A549 (cell line): ENCODE results near the gene GNG8. TPM values are rescaled to one million over a fixed set of nuclear protein-coding genes. Genes with fewer than 3 reads are reported as not detected.

ENCODE experiments used
- ATAC-seq, 2 experiments: fragments of 200-7000 bp in 1 of 2; fragments of >200 bp in 1 of 2; cut with Nextera tagmentation in 1 of 2; cut with Tn5 transposase in 1 of 2; 3 replicates each; pipeline versions ENCODE4 v1.8.0 to v1.9.1; 2018 to 2020; ENCODE audit warnings: mild to moderate bottlenecking in 1 of 2, moderate library complexity in 1 of 2
- CTCF ChIA-PET: fragments of 300-600 bp; sonication (Branson Sonifier 250); formaldehyde crosslinking; extraction: SDS; loops from one replicate; lab custom pipeline; 2021; ENCODE audit warnings: antibody characterized with exemption, inconsistent platforms; lab: Yijun Ruan, JAX
- POLR2A ChIA-PET: fragments of 350-600 bp; formaldehyde crosslinking; extraction: SDS; loops from one replicate; lab custom pipeline; 2021; ENCODE audit warnings: antibody characterized with exemption, inconsistent platforms; lab: Yijun Ruan, JAX
- DNase-seq, 2 experiments: peaks; one replicate each; pipeline versions ENCODE4 v3.0.0 to v3.0.0-alpha.2; 2011 to 2016; ENCODE audit warnings: low read depth in 1 of 2, low spot score in 1 of 2
- FAIRE-seq: peaks from 2 replicates; lab custom pipeline; 2011; peaks lifted over from hg19 to GRCh38; lab: Jason Lieb, UNC
- H3K27ac ChIP-seq, 2 experiments: fragments of >200 bp; sonication (Bioruptor Twin); formaldehyde crosslinking; 3 replicates each; pipeline ENCODE4 v1.5.1; 2016 to 2017
- H3K4me1 ChIP-seq: fragments of >200 bp; sonication (Bioruptor Twin); formaldehyde crosslinking; 3 replicates; pipeline ENCODE4 v1.6.1; 2016
- H3K4me2 ChIP-seq: fragments of >200 bp; sonication (Bioruptor Twin); formaldehyde crosslinking; 3 replicates; pipeline ENCODE4 v1.6.1; 2016
- H3K4me3 ChIP-seq: fragments of >200 bp; sonication (Bioruptor Twin); formaldehyde crosslinking; 3 replicates; pipeline ENCODE4 v1.5.1; 2016
- H3K9me3 ChIP-seq: fragments of >200 bp; sonication (Bioruptor Twin); formaldehyde crosslinking; 3 replicates; pipeline ENCODE4 v1.6.1; 2016
- ATOH8 ChIP-seq: fragments of 250-450 bp; sonication (Bioruptor Pico); IDR thresholded peaks from 2 replicates; pipeline ENCODE4 v1.5.0; 2020; ENCODE audit warnings: low read depth, mild to moderate bottlenecking, moderate library complexity
- CEBPB ChIP-seq, 2 experiments: fragments of >200 bp in 1 of 2; sonication (Bioruptor Twin) in 1 of 2; formaldehyde crosslinking in 1 of 2; IDR thresholded peaks; 2 replicates each; pipeline ENCODE4 v1.6.1; 2012 to 2016
- CHD4 ChIP-seq: fragments of 200-600 bp; sonication (generic); IDR thresholded peaks from 2 replicates; pipeline ENCODE4 v1.6.1; 2016; ENCODE audit warnings: antibody characterized with exemption, mild to moderate bottlenecking, borderline replicate concordance
- CTCF ChIP-seq: fragments of >200 bp; sonication (Bioruptor Twin); formaldehyde crosslinking; IDR thresholded peaks from 3 replicates; pipeline ENCODE4 v1.5.1; 2016
- E2F6 ChIP-seq: IDR thresholded peaks from 2 replicates; pipeline ENCODE4 v1.6.1; 2012; ENCODE audit warnings: low read depth, borderline replicate concordance
- FOSB ChIP-seq: fragments of 250-450 bp; sonication (Bioruptor Pico); IDR thresholded peaks from 2 replicates; pipeline ENCODE4 v1.5.0; 2020; ENCODE audit warnings: mild to moderate bottlenecking, moderate library complexity
- FOSL2 ChIP-seq, 2 experiments: fragments of 450-650 bp in 1 of 2; fragments of >200 bp in 1 of 2; sonication (Bioruptor Twin) in 1 of 2; formaldehyde crosslinking; IDR thresholded peaks; 2 replicates each; pipeline versions ENCODE4 v1.5.0 to v1.6.1; 2016 to 2020; ENCODE audit warnings: mild to moderate bottlenecking in 1 of 2, moderate library complexity in 1 of 2
- KDM1A ChIP-seq: fragments of 200-600 bp; sonication (generic); IDR thresholded peaks from 2 replicates; pipeline ENCODE4 v1.6.1; 2016; ENCODE audit warnings: low read depth, mild to moderate bottlenecking
- KDM5A ChIP-seq: fragments of 200-600 bp; sonication (generic); IDR thresholded peaks from 2 replicates; pipeline ENCODE4 v1.6.1; 2016; ENCODE audit warnings: antibody characterized with exemption, mild to moderate bottlenecking
- MAX ChIP-seq: IDR thresholded peaks from 2 replicates; pipeline ENCODE4 v1.6.1; 2012
- NFE2L2 ChIP-seq: fragments of 150-350 bp; conservative IDR thresholded peaks from 2 replicates; pipeline ENCODE4 v1.6.1; 2014; ENCODE audit warnings: low read length
- NPAS2 ChIP-seq: fragments of 250-450 bp; sonication (Bioruptor Pico); IDR thresholded peaks from 2 replicates; pipeline ENCODE4 v1.8.0; 2022; ENCODE audit warnings: mild to moderate bottlenecking, moderate library complexity, borderline replicate concordance
- PBX3 ChIP-seq: IDR thresholded peaks from 2 replicates; pipeline ENCODE4 v1.6.1; 2012
- POLR2A ChIP-seq: IDR thresholded peaks from 2 replicates; pipeline ENCODE4 v1.6.1; 2012; ENCODE audit warnings: mild to moderate bottlenecking, low read length
- RAD21 ChIP-seq, 2 experiments: fragments of >200 bp in 1 of 2; sonication (Bioruptor Twin) in 1 of 2; formaldehyde crosslinking in 1 of 2; IDR thresholded peaks in 1 of 2; conservative IDR thresholded peaks in 1 of 2; 2 replicates in 1 of 2; 3 replicates in 1 of 2; pipeline ENCODE4 v1.6.1; 2012 to 2018; ENCODE audit warnings: inconsistent platforms in 1 of 2
- REST ChIP-seq: fragments of 200-600 bp; sonication (generic); IDR thresholded peaks from 2 replicates; pipeline ENCODE4 v1.6.1; 2016; ENCODE audit warnings: antibody characterized with exemption, mild to moderate bottlenecking, moderate library complexity
- SMC3 ChIP-seq: fragments of >200 bp; sonication (Bioruptor Twin); formaldehyde crosslinking; IDR thresholded peaks from 3 replicates; pipeline ENCODE4 v1.6.1; 2018; ENCODE audit warnings: inconsistent platforms
- TP53 ChIP-seq: fragments of 250-450 bp; sonication (Bioruptor Pico); IDR thresholded peaks from 2 replicates; pipeline ENCODE4 v1.5.0; 2021; ENCODE audit warnings: mild to moderate bottlenecking, moderate library complexity
- ZFP36 ChIP-seq: fragments of 450-650 bp; IDR thresholded peaks from 2 replicates; pipeline ENCODE4 v1.6.1; 2014; ENCODE audit warnings: borderline replicate concordance; ENCODE audit not compliant: partially characterized antibody
- WGBS: methylation state at CpG from one replicate; pipeline ENCODE4 v1.1.6; 2017; ENCODE audit errors: missing lambda C conversion rate; 5-methylcytosine and 5-hydroxymethylcytosine counted together
- polyA plus RNA-seq, 4 experiments: library from polyadenylated mRNA; depleted of rRNA in 3 of 4; stranded (reverse); fragments of >200 nt; fragmentation: RNase III in 1 of 4; extraction: RNeasy Plus Mini Kit Qiagen cat#74134 plus additional on column Dnase treatment in 1 of 4; gene quantifications; 2 replicates in 3 of 4; 3 replicates in 1 of 4; pipeline ENCODE4 v1.2.3, GENCODE V29; 2011 to 2017

The GNG8 gene
- polyA plus RNA-seq, 2 of the 4 experiments (the other 2 are of a cell fraction) = not detected

- TF ChIP-seq CHD4 (peak; percentile 58; the same call in 1 of the 2 replicates), NPAS2 (CRISPR knock-in tag) (peak; percentile 78; the same call in 1 of the 2 replicates), NFE2L2 (no peak), PBX3 (peak; percentile 95), KDM1A (peak; percentile 53; the same call in 1 of the 2 replicates), MAX (peak; percentile 95), ZFP36 (peak; percentile 45), RAD21 (conservative IDR thresholded peaks at IDR 0.05 in 1 of 2, IDR thresholded peaks at IDR 0.05 in 1 of 2) (no peak), TP53 (CRISPR knock-in tag) (peak; percentile 91), POLR2A (peak; percentile 87), CTCF (no peak), ATOH8 (CRISPR knock-in tag) (peak; percentile 98), FOSL2 (IDR thresholded peaks at IDR 0.05) (no peak), FOSL2 (CRISPR knock-in tag; IDR thresholded peaks at IDR 0.05) (peak; percentile 85)
- TF ChIP-seq, all 56 proteins: peak for 30
Observed at GRCh38 chr19:46600384-46601317, 35.4 kb downstream of the GNG8 start (continued).

- Histone ChIP-seq H3K4me1 (peaks cover 23% of the 10 kb centered on the region), H3K4me2 (peak overlapping the region; percentile 67), H3K4me3 (peak overlapping the region; percentile 94), H3K27ac (peak overlapping the region; percentile 96 to 97), H3K9me3 (peaks cover 12% of the 10 kb centered on the region)
- POLR2A ChIA-PET = interaction anchor here (0.6 to 3.7 kb wide), 14 partner anchors 9 to 253 kb away, joined by 3 to 29 read pairs (median 5); partner anchors contain the start of genes DACT3, PPP5C and SLC1A5
- peak in 1 of 2 experiments; percentile 47 for DNase-seq
- FAIRE-seq = no peak
- WGBS = 54% methylated on average over 9 of the region's 9 CpGs
- TF ChIP-seq KDM5A (no peak), POLR2A (no peak), SMC3 (no peak), FOSB (no peak), CHD4 (no peak), CEBPB (IDR thresholded peaks at IDR 0.05) (no peak), REST (no peak), E2F6 (no peak), MAX (no peak)
- CTCF ChIA-PET = interaction anchor here (0.6 to 34.1 kb wide), 10 partner anchors 9 to 511 kb away, joined by 3 to 737 read pairs (median 4); partner anchors contain the start of genes DACT3, GNG8 and PTGIR
- no peak for ATAC-seq
Observed at GRCh38 chr19:46599716-46600373, 36.2 kb downstream of the GNG8 start.
